Activated CD8-positive, alpha-beta memory T cell treated with anti-CD3 and anti-CD28 coated beads, Interleukin-2, amount 50 U/mL, for 1 hour (primary cell): ENCODE results near the gene KCNJ6.
"Not testable (repeated sequence)": the region's sequence is repeated elsewhere in the genome, so short reads cannot be mapped to it uniquely, and the experiment has no call there.

Experiments
- DNase-seq: peaks from one replicate; pipeline ENCODE4 v3.0.0-alpha.2; 2020; ENCODE audit errors: extremely low read depth

The KCNJ6 gene

DNA sequence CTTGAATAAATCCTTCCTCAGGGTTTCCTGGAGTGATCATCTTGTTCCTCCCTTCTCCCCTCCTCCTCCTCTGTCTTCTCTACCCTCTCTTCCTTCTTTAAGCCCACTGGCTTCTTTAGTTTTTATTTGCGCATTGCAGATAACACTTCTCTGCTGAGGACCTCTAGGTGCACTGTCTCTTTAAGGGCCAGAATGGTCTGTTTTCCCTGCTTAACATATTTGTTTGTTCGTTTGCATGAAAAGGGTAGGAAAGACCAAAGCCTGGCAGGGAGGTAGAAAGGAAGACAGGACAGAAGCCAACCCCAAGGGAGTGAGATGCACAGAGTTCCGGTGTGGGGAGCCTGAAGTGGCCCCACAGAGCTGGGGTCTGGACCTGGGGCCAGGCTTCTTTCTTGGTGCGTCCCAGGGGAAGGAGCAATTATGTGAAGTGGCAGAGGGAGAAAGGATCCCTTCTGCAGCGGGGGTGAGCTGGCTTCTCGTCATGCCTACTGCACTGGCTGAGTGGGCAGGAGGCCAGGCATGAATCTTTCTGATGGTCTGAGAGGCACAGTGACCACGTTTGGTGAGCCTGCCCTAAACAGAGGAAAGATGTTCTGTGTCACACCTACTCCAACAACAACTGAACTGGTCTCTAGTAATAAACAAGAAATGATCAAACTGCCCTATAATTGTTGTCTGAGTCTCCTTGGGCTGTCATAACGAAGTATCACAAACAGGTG, 232.7 kb downstream of the KCNJ6 start:
- DNase-seq, result no peak

GRCh38 chr21:37682966-37683365, 233.3 kb downstream of the KCNJ6 start:
- no peak for DNase-seq

- no peak for DNase-seq
Measured at GRCh38 chr21:37677006-37677405, 239.3 kb downstream of the KCNJ6 start.

DNA sequence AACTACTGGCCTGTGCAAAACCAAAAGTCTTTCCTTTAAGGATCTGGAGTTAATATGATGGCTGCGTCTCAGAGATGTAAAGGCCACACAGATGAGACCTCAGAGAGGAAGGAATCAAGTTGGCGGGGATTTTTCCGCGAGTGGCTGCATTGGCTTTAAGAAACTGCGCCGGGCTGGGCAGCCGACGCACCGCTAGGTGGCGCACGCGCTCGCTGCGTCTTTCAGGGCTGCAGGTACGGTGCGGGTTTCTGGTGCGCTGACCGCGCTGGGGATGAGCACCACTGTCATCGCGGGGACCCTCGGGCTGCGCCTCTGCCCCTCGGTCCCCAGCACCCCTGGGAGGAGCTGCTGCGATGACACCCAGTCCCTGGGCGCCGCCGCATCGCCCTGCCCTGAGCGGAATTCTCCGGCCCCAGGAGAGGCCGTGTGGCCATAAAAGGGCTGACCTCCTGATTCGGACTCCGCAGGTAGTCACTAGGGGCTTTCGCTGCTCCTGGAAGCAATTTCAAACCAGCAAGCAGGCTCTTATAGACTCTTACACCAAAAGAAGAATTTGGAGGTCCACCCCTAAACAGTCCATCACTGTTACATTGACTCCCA, 241.0 kb downstream of the KCNJ6 start:
- no peak for DNase-seq

DNA sequence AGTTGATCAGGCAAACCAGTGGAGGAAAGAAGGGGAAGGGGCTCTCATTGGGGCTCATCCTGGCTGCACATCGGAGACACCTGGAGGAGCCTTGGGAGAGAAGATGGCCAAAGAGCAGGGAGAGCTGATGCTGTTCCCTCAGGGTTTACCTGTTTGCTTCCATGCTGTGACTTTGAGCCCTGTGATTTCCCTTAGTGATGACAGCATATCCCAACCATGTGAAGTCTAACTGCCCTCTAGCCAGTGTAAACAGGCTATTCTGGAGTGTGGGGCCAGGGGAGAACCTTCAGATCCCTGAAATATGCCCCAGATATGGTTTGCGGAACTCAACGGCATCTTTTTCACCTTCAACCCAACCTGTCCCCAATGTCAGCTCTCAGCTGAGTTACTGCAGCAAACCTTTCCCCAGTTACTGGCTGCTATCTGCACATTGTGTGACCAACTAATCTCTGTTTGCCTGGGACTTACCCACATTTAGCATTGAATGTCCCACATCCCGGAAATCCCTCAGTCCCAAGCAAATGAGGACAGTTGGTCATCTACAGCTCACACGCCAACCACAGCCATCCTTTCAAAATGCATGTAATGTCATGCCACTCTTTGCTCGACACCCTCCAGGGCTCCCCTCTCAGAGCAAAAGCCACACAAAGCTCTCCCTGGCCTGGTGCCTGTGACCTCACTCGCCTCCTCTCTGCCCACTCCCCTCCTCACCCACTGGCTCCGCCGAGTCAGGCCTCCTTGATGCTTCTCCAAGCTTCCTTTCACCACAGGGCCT, 242.3 kb downstream of the KCNJ6 start:
- DNase-seq, result no peak

DNA sequence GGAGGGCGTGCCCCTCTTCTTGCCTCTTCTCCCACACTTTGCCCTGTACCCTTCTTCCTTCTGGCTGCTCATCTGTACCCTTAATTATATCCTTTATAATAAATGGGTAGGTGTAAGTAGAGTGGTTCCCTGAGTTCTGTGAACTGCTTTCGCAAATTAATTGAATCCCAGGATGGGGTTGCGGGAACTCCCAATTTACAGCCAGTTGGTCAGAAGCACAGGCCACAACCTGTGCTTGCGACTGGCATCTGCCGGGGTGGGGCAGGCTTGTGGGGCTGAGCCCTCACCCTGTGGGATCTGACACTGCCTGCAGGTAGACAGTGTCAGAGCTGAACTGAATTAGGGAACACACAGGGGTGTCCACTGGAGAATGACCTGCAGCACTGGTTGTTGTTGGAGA, 244.9 kb downstream of the KCNJ6 start:
- DNase-seq, result no peak

GRCh38 chr21:37670883-37671282, 245.4 kb downstream of the KCNJ6 start:
- no peak for DNase-seq

GRCh38 chr21:37669249-37669648, 247.0 kb downstream of the KCNJ6 start:
- DNase-seq, result no peak

DNA sequence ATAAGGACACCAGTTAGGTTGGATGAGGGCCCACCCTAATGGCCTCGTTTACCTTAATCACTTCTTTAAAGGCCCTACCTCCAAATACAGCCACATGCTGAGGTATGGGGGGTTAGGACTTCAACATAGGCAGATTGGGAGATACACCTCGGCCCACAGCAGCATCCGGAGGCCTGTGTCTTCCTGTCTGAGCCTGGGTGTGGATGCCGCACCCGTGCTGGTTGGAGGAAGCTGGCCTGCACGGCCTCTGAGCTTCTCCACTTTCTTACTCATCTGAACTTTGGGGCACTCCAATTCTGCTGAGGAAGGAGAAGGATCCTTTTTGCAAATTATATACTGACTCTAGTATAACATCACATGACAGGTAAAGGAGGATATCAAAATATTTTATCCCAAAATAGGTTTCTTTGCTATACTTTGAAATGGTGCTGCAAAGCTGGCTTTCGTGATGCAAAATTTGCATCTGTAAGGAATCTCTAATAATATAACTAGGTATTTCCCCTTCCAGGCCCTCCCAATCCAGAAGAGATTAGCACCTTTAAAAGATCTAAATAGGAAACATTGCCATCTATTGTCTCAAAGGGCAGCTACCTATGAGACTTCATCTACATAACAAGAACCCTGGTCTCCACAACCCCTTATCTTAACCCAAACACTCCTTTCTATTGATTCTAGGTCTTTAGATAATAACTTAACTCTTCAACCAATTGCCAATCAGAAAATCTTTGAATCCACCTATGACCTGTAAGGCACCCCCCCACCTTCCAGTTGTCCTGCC, 247.6 kb downstream of the KCNJ6 start:
- DNase-seq, result no peak

- DNase-seq, result no peak
Measured at GRCh38 chr21:37667380-37667779, 248.9 kb downstream of the KCNJ6 start.

GRCh38 chr21:37665230-37666024, 250.8 kb downstream of the KCNJ6 start:
- no peak for DNase-seq

- DNase-seq, result not testable (repeated sequence)
Measured at GRCh38 chr21:37662227-37662626, 254.0 kb downstream of the KCNJ6 start.

DNA sequence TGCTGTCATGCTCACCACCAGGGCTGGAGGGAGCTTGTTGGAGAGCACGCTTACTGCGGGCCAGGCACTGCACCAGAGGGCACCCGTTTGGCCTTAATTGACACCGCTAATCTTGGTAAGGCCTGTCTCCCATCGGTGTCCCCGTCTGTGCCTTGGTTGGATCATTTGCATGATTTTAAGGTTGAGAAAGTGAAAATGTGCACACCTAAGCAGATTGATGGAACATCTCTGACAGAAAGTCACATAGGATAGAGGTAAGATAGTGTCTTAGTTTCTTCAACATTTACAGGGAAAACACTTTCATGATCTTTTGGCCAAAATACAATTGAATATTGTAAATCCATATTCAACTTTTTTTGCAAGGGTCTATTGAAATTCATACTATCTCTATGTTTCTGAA, 255.5 kb downstream of the KCNJ6 start:
- DNase-seq, result no peak

DNA sequence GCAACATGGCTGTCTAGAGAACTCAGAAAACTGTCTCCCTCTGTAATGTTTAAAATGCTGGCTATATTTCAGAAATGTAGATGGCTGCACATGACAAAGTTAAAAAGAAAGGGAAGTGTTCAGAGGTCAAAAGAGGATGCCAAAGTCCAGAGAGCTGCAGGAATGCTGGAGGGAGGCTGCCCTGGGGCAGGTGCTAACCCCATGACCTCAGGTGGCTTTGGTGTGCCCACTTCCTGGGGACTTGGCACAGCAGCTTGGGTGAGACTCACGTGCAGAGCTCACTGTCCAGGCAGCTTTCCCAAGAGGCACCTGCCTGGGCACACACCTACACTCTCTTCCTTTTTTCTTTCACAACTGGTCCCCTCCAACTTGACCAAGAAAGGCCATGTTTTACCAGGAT, 256.4 kb downstream of the KCNJ6 start:
- no peak for DNase-seq

GRCh38 chr21:37658817-37659458, 257.3 kb downstream of the KCNJ6 start:
- DNase-seq, result no peak

GRCh38 chr21:37658121-37658816, 258.0 kb downstream of the KCNJ6 start:
- DNase-seq, result no peak

DNA sequence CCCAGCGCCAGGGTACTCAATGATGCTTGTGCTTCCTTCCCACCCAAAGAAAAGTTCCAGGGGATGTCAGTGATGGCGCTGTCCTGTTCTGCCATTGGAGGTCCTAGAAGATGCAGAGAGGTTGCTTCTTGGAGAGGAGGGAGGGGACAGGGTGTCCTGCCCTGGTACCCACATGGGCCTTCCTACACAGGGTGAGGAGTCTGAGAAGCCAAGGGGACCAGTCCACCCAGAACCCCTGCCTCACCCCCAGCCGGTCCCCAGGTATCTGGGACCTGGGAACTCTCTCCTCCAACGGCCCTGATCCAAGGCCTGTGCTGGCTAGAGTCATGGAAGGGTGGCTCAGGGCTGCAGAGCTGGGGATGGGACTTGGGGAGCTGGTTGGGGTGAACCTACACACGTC, 259.4 kb downstream of the KCNJ6 start:
- no peak for DNase-seq

- DNase-seq, result no peak
Measured at GRCh38 chr21:37655611-37656300, 260.5 kb downstream of the KCNJ6 start.

DNA sequence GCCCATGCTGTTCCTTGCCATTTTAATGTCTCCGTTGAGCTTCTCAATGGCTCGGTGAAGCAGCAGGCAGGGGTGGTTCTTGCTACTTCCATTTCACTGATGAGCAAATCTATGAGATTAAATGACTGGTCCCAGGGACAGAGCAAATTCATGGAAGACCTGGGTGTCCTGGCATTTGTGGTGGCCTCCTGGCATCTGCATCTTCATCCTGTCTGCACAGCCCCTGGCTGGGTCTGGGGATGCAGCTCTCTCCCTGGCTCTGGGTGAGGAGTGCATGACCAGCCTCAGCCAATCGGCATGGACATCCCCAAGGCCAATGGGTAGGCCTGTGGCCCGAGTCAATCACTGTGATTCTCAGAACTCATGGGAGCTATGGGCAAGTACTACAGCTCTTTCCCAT, 261.7 kb downstream of the KCNJ6 start:
- DNase-seq, result no peak

GRCh38 chr21:37653201-37653600, 263.1 kb downstream of the KCNJ6 start:
- DNase-seq, result no peak
